Astrocyte (in vitro differentiated cells and primary cell): ENCODE results near the gene CBLC. TPM values are rescaled to one million over a fixed set of nuclear protein-coding genes. Genes with fewer than 3 reads are reported as not detected.
A peak's percentile ranks its signal among the peaks of the same experiment; 100 is the strongest.
"Not testable (repeated sequence)": the region's sequence is repeated elsewhere in the genome, so short reads cannot be mapped to it uniquely, and the experiment has no call there.

Source experiments
- DNase-seq: peaks from one replicate; pipeline ENCODE4 v3.0.0-alpha.2; 2010; ENCODE audit warnings: low read depth
- FAIRE-seq: peaks from 2 replicates; lab custom pipeline; 2011; peaks lifted over from hg19 to GRCh38; lab: Jason Lieb, UNC
- H2AFZ ChIP-seq: 2 replicates; pipeline ENCODE4 v1.6.0; 2012; ENCODE audit warnings: low read depth, low read length, inconsistent platforms
- H3K27ac ChIP-seq: 2 replicates; pipeline ENCODE4 v1.5.1; 2011; ENCODE audit warnings: low read depth, low read length, inconsistent platforms
- H3K27me3 ChIP-seq: 2 replicates; pipeline ENCODE4 v1.6.0; 2011; ENCODE audit warnings: low read length, inconsistent platforms; ENCODE audit not compliant: insufficient read depth
- H3K36me3 ChIP-seq: 2 replicates; pipeline ENCODE4 v1.5.1; 2011; ENCODE audit warnings: low read length, inconsistent platforms; ENCODE audit not compliant: insufficient read depth
- H3K4me1 ChIP-seq: 2 replicates; pipeline ENCODE4 v1.5.1; 2011; ENCODE audit warnings: low read length, inconsistent platforms; ENCODE audit not compliant: insufficient read depth
- H3K4me2 ChIP-seq: 2 replicates; pipeline ENCODE4 v1.6.0; 2012; ENCODE audit warnings: low read length, inconsistent platforms
- H3K4me3 ChIP-seq: 2 replicates; pipeline ENCODE4 v1.5.1; 2011; ENCODE audit warnings: low read depth, mild to moderate bottlenecking, low read length, inconsistent platforms; ENCODE audit not compliant: insufficient read depth
- H3K79me2 ChIP-seq: 2 replicates; pipeline ENCODE4 v1.6.0; 2012; ENCODE audit warnings: mild to moderate bottlenecking, low read length, inconsistent platforms; ENCODE audit not compliant: insufficient read depth
- H3K9ac ChIP-seq: 2 replicates; pipeline ENCODE4 v1.6.0; 2012; ENCODE audit warnings: mild to moderate bottlenecking, low read length, inconsistent platforms
- H3K9me3 ChIP-seq: 2 replicates; pipeline ENCODE4 v1.5.1; 2012; ENCODE audit warnings: low read depth, mild to moderate bottlenecking, low read length, inconsistent platforms; ENCODE audit not compliant: insufficient read depth
- H4K20me1 ChIP-seq: 2 replicates; pipeline ENCODE4 v1.6.0; 2012; ENCODE audit warnings: low read length, inconsistent platforms; ENCODE audit not compliant: insufficient read depth
- H3K27ac Mint-ChIP-seq: one replicate; pipeline ENCODE4 v1.8.0; 2021; ENCODE audit warnings: mild to moderate bottlenecking, mixed read lengths; ENCODE audit not compliant: unreplicated experiment
- H3K27me3 Mint-ChIP-seq: one replicate; pipeline ENCODE4 v1.8.0; 2021; ENCODE audit warnings: low read depth, mixed read lengths; ENCODE audit not compliant: unreplicated experiment
- H3K36me3 Mint-ChIP-seq: one replicate; pipeline ENCODE4 v1.8.0; 2021; ENCODE audit warnings: low read depth, mixed read lengths; ENCODE audit not compliant: unreplicated experiment
- H3K4me1 Mint-ChIP-seq: one replicate; pipeline ENCODE4 v1.8.0; 2021; ENCODE audit warnings: low read depth, mixed read lengths; ENCODE audit not compliant: unreplicated experiment
- H3K4me3 Mint-ChIP-seq: one replicate; pipeline ENCODE4 v1.8.0; 2021; ENCODE audit warnings: mild to moderate bottlenecking, moderate library complexity, mixed read lengths; ENCODE audit not compliant: unreplicated experiment
- H3K9me3 Mint-ChIP-seq: one replicate; pipeline ENCODE4 v1.8.0; 2021; ENCODE audit warnings: mild to moderate bottlenecking, mixed read lengths; ENCODE audit not compliant: unreplicated experiment
- EZH2 ChIP-seq: IDR thresholded peaks from 2 replicates; pipeline ENCODE4 v1.6.1; 2012; ENCODE audit warnings: mild to moderate bottlenecking, low read length, inconsistent platforms; ENCODE audit not compliant: insufficient read depth
- total RNA-seq: library from RNA; stranded (reverse); gene quantifications from 2 replicates; pipeline ENCODE4 v1.2.1, GENCODE V29; 2021
- TF ChIP-seq, protein P1 (sequence below): IDR thresholded peaks from 2 replicates; pipeline ENCODE4 v1.5.1; 2011; ENCODE audit warnings: low read depth, mild to moderate bottlenecking, inconsistent platforms, low read length, moderate library complexity; ENCODE audit not compliant: insufficient read depth

CBLC gene
- total RNA-seq, 1 donor from 2014 or later, result not detected

- H3K9ac ChIP-seq, result no peak overlapping the region
- H3K36me3 ChIP-seq, result no peaks in the 10 kb centered on the region
- peaks cover 3% of the 10 kb centered on the region for H3K27me3 Mint-ChIP-seq
- no peaks in the 10 kb centered on the region for H4K20me1 ChIP-seq
- no peak for DNase-seq
- H3K4me3 Mint-ChIP-seq, result no peak overlapping the region
- no peaks in the 10 kb centered on the region for H3K27me3 ChIP-seq
- no peaks in the 10 kb centered on the region for H3K9me3 ChIP-seq
- no peak overlapping the region for H3K4me2 ChIP-seq
- peaks cover 4% of the 10 kb centered on the region for H3K4me1 Mint-ChIP-seq
- H3K4me1 ChIP-seq, result peaks cover 8% of the 10 kb centered on the region
- peaks cover under 1% of the 10 kb centered on the region for H3K9me3 Mint-ChIP-seq
- TF ChIP-seq, protein P1, sequence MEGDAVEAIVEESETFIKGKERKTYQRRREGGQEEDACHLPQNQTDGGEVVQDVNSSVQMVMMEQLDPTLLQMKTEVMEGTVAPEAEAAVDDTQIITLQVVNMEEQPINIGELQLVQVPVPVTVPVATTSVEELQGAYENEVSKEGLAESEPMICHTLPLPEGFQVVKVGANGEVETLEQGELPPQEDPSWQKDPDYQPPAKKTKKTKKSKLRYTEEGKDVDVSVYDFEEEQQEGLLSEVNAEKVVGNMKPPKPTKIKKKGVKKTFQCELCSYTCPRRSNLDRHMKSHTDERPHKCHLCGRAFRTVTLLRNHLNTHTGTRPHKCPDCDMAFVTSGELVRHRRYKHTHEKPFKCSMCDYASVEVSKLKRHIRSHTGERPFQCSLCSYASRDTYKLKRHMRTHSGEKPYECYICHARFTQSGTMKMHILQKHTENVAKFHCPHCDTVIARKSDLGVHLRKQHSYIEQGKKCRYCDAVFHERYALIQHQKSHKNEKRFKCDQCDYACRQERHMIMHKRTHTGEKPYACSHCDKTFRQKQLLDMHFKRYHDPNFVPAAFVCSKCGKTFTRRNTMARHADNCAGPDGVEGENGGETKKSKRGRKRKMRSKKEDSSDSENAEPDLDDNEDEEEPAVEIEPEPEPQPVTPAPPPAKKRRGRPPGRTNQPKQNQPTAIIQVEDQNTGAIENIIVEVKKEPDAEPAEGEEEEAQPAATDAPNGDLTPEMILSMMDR, result no peak
- no peak for TF ChIP-seq EZH2
- H3K4me3 ChIP-seq, result no peak overlapping the region
- no peak overlapping the region for H3K27ac Mint-ChIP-seq
- H3K79me2 ChIP-seq, result no peaks in the 10 kb centered on the region
- no peak overlapping the region for H2AFZ ChIP-seq
- H3K36me3 Mint-ChIP-seq, result no peaks in the 10 kb centered on the region
- no peak overlapping the region for H3K27ac ChIP-seq
- FAIRE-seq, result no peak
These were observed 1.5 kb downstream of the CBLC start for GRCh38 chr19:44779150-44779549.

- not testable (repeated sequence) for DNase-seq, H3K4me1 ChIP-seq, H3K9me3 ChIP-seq, H3K27me3 ChIP-seq, H3K9ac ChIP-seq, H3K4me3 Mint-ChIP-seq, H3K4me1 Mint-ChIP-seq, H3K9me3 Mint-ChIP-seq, H2AFZ ChIP-seq, H3K27ac ChIP-seq, H3K4me3 ChIP-seq, H3K27me3 Mint-ChIP-seq, H3K79me2 ChIP-seq, H3K27ac Mint-ChIP-seq, H3K36me3 Mint-ChIP-seq, H3K4me2 ChIP-seq, H3K36me3 ChIP-seq, FAIRE-seq, H4K20me1 ChIP-seq
These were observed 4.0 kb downstream of the CBLC start for GRCh38 chr19:44781694-44782093.

DNA sequence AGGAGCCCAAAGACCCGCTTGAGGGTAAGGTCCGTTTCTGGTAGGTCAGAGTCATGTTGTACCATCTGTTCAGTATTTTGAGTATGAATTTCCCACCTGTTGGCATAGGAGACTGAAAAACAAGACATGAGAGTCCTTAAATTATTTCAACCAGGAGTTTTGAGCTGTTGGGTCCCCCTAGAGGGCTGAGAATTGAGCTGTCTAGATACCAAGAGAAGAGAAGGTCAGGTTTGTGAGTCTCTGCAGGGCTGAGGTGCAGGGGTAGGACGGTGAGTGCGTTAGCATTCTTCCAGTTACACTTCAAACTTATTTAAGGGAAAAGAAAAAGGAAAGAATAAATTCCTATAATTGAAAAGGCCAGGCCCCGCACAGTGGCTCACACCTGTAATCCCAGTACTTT is 5.0 kb downstream of the CBLC start:
- no peak for FAIRE-seq
- peaks cover 5% of the 10 kb centered on the region for H3K27me3 Mint-ChIP-seq
- H3K79me2 ChIP-seq, result no peaks in the 10 kb centered on the region
- H3K9me3 Mint-ChIP-seq, result peaks cover 2% of the 10 kb centered on the region
- no peak for DNase-seq
- H3K4me3 Mint-ChIP-seq, result peak overlapping the region; percentile 42
- H3K4me1 ChIP-seq, result no peaks in the 10 kb centered on the region
- H3K4me2 ChIP-seq, result no peak overlapping the region
- H3K27ac Mint-ChIP-seq, result no peak overlapping the region
- no peaks in the 10 kb centered on the region for H3K9me3 ChIP-seq
- H3K4me1 Mint-ChIP-seq, result no peaks in the 10 kb centered on the region
- TF ChIP-seq EZH2, result no peak
- TF ChIP-seq, protein P1, result no peak
- no peaks in the 10 kb centered on the region for H3K36me3 Mint-ChIP-seq
- H4K20me1 ChIP-seq, result no peaks in the 10 kb centered on the region
- H3K4me3 ChIP-seq, result no peak overlapping the region
- H3K27ac ChIP-seq, result no peak overlapping the region
- H3K9ac ChIP-seq, result no peak overlapping the region
- H3K36me3 ChIP-seq, result no peaks in the 10 kb centered on the region
- no peaks in the 10 kb centered on the region for H3K27me3 ChIP-seq
- no peak overlapping the region for H2AFZ ChIP-seq
